Nephron progenitor cell (in vitro differentiated cells): Measurements from ENCODE around the gene SUSD3.
"Not testable (repeated sequence)": the region's sequence is repeated elsewhere in the genome, so short reads cannot be mapped to it uniquely, and the experiment has no call there.

ENCODE experiments used
- DNase-seq: peaks from one replicate; pipeline ENCODE4 v3.0.0; 2021
- H3K27ac Mint-ChIP-seq: 2 replicates; pipeline ENCODE4 v1.8.0; 2021; ENCODE audit warnings: mild to moderate bottlenecking, moderate library complexity, mixed read lengths
- H3K27me3 Mint-ChIP-seq: 2 replicates; pipeline ENCODE4 v1.8.0; 2021; ENCODE audit warnings: mild to moderate bottlenecking, low read depth, mixed read lengths; ENCODE audit not compliant: poor library complexity
- H3K36me3 Mint-ChIP-seq: 2 replicates; pipeline ENCODE4 v1.8.0; 2021; ENCODE audit warnings: low read depth, mixed read lengths
- H3K4me1 Mint-ChIP-seq: 2 replicates; pipeline ENCODE4 v1.8.0; 2021; ENCODE audit warnings: mixed read lengths
- H3K4me3 Mint-ChIP-seq: 2 replicates; pipeline ENCODE4 v1.8.0; 2021; ENCODE audit warnings: mild to moderate bottlenecking, moderate library complexity, mixed read lengths
- H3K9me3 Mint-ChIP-seq: 2 replicates; pipeline ENCODE4 v1.8.0; 2021; ENCODE audit warnings: mild to moderate bottlenecking, moderate library complexity, mixed read lengths
- TF ChIP-seq, protein P1 (sequence below): fragments of 200-600 bp; sonication (generic); IDR thresholded peaks from 2 replicates; pipeline ENCODE4 v1.5.0; 2021; ENCODE audit warnings: antibody characterized with exemption

SUSD3 gene

DNA sequence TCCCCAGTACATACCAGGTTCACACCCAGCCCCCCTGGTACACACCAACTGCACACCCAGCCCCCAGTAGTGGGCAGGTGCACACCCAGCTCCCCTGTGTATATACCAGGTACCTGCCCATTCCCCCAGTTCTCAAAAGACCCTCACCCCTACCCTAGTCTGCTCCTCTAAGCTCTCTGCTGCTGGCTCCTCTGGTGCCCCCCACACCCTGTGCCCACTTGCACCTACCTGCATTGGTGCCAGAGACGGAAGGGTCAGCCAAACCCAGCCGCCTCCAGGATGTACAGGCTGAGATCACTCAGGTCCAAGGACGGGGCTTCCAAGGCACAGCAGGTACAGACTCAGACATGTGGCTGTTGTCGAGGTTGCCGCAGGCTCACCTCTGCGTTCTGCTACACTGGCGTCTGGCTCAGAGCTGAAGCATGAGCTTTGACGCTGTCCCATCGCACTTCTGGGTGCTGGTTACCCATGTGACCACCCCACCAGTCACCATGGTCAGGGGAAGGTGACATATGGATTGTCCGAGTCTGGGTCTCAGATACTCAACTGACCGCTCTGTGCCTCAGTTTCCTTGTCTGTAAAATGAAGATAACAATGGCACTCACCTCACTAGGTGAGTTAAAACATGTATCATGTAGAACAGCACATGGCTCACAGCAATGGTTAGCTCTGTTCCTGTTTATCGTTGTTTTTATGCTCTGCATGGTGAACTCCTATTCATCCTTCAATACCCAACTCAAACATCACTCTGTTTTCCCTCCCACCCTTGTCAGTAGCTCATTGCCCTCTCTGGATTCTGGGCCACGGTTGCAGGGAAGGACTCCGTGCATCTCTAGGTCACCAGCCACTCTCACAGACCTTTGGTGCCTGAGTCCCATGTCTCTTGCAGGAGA is 45.3 kb upstream of the SUSD3 start:
- H3K4me3 Mint-ChIP-seq, result no peak overlapping the region

DNA sequence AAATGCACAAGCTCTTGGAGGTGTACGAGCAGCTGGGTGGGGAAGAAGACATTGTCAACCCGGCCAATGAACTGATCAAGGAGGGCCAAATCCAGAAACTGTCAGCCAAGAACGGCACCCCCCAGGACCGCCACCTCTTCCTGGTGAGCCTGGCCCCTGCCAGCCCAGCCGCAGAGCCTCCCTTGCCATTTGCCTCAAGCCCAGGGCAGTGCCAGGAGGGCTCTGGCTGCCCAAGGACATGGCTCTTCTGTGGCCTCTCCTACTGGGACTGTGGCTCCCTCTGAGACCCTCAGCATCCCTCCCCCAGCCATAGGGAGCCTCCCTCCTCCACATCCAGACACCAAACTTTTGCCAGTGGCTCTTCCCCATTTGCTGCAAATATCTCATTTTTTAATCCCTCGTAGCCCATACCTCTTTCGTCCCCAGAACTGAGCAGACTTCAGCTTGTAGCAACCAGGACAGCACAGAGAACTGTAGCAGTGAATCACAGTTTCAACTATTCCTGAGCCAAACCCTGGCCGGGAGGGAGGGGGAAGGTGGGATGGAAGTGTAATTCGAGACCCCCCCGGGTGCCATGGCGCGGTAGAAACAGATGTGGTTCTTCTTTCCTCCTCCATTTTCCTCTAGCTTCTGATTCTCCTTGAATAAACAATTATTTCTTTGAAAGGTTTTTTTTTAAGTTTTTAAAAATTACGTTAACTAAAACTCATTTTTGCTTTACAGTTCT is 44.5 kb upstream of the SUSD3 start:
- no peak overlapping the region for H3K4me3 Mint-ChIP-seq
- H3K9me3 Mint-ChIP-seq, result no peaks in the 10 kb centered on the region
- TF ChIP-seq, protein P1, sequence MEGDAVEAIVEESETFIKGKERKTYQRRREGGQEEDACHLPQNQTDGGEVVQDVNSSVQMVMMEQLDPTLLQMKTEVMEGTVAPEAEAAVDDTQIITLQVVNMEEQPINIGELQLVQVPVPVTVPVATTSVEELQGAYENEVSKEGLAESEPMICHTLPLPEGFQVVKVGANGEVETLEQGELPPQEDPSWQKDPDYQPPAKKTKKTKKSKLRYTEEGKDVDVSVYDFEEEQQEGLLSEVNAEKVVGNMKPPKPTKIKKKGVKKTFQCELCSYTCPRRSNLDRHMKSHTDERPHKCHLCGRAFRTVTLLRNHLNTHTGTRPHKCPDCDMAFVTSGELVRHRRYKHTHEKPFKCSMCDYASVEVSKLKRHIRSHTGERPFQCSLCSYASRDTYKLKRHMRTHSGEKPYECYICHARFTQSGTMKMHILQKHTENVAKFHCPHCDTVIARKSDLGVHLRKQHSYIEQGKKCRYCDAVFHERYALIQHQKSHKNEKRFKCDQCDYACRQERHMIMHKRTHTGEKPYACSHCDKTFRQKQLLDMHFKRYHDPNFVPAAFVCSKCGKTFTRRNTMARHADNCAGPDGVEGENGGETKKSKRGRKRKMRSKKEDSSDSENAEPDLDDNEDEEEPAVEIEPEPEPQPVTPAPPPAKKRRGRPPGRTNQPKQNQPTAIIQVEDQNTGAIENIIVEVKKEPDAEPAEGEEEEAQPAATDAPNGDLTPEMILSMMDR, result no peak
- H3K36me3 Mint-ChIP-seq, result no peaks in the 10 kb centered on the region
- H3K27me3 Mint-ChIP-seq, result no peaks in the 10 kb centered on the region
- peaks cover 11% of the 10 kb centered on the region for H3K4me1 Mint-ChIP-seq
- DNase-seq, result no peak
- peak overlapping the region; percentile 49 for H3K27ac Mint-ChIP-seq

More for the DNA sequence above, 45.3 kb upstream of the SUSD3 start:
- no peaks in the 10 kb centered on the region for H3K27me3 Mint-ChIP-seq
- H3K4me1 Mint-ChIP-seq, result peaks cover 10% of the 10 kb centered on the region
- no peaks in the 10 kb centered on the region for H3K36me3 Mint-ChIP-seq
- TF ChIP-seq, protein P1, result no peak
- DNase-seq, result no peak
- H3K27ac Mint-ChIP-seq, result no peak overlapping the region
- no peaks in the 10 kb centered on the region for H3K9me3 Mint-ChIP-seq

DNA sequence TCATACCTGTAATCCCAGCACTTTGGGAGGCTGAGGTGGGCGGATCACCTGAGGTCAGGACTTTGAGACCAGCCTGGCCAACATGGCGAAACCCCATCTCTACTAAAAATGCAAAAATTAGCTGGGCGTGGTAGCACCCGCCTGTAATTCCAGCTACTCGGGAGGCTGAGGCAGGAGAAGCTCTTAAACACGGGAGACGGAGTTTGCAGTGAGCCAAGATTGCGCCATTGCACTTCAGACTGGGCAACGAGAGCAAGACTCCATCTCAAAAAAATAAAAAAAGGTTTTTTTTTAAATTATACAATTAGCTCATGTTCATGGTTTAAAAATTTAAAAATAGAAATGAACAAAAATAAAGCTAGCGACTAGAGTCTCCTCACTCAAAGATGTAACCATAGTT is 43.3 kb upstream of the SUSD3 start:
- not testable (repeated sequence) for H3K36me3 Mint-ChIP-seq, H3K4me3 Mint-ChIP-seq, H3K27me3 Mint-ChIP-seq, H3K9me3 Mint-ChIP-seq, DNase-seq, H3K27ac Mint-ChIP-seq
- peaks cover 18% of the 10 kb centered on the region for H3K4me1 Mint-ChIP-seq

- Mint-ChIP-seq H3K27me3 (no peaks in the 10 kb centered on the region), H3K27ac (no peak overlapping the region), H3K36me3 (no peaks in the 10 kb centered on the region), H3K4me3 (no peak overlapping the region), H3K9me3 (no peaks in the 10 kb centered on the region), H3K4me1 (peaks cover 33% of the 10 kb centered on the region)
- DNase-seq, result no peak
- TF ChIP-seq, protein P1, result no peak
Observed at GRCh38 chr9:93017621-93018020, 40.9 kb upstream of the SUSD3 start.

- no peaks in the 10 kb centered on the region for H3K36me3 Mint-ChIP-seq
- peaks cover 23% of the 10 kb centered on the region for H3K4me1 Mint-ChIP-seq
- H3K9me3 Mint-ChIP-seq, result no peaks in the 10 kb centered on the region
- DNase-seq, result no peak
- no peaks in the 10 kb centered on the region for H3K27me3 Mint-ChIP-seq
- TF ChIP-seq, protein P1, result no peak
- H3K4me3 Mint-ChIP-seq, result no peak overlapping the region
- no peak overlapping the region for H3K27ac Mint-ChIP-seq
Observed at GRCh38 chr9:93020151-93020550, 38.4 kb upstream of the SUSD3 start.

DNA sequence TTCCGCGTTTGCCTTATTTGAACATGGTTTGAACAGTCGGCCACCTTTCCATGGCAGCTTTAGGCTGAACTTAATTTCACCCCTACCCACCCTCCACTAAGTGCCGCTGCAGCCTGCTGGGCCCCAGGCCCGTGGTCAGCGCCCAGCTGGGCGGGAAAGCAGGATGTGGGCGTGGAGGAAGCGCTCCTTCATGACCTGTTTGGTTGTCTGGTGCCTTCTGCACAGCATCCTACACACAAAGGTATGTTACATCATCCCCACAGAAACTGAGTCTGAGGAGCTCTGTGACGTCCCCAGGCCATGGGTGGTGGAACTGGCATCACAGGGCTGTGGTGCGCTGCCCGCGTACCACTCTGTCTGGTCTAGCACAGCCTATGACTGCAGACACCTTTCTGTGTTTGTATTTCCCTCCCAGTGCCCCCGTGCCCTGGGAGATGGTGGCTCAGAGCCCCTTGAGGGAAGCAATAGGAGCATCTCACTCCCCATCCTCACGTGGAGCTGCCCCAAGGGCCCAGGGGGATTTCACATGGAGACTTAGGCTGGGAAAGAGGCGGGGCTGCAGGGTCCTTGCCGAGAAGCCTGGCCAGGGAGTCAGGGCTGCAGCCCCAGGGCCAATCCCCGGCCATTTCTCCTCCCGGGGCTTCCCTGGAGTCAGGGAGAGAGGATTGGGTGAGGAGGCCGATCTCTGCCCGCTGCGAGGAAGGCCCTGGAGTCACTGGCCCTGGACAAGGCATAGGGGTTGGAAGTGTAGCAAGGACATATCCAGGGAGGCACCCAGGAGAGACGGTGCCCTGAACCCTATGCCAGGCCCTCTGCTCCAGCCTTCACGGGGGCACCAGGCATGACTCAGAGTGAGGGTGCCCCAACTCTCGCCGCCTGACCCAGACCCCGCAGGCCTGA is 37.5 kb upstream of the SUSD3 start:
- Mint-ChIP-seq H3K4me1 (peaks cover 23% of the 10 kb centered on the region), H3K9me3 (no peaks in the 10 kb centered on the region), H3K4me3 (no peak overlapping the region), H3K27me3 (no peaks in the 10 kb centered on the region), H3K27ac (peak overlapping the region; percentile 59), H3K36me3 (no peaks in the 10 kb centered on the region)
- DNase-seq, result no peak
- TF ChIP-seq, protein P1, result no peak
